ENCODE results near the gene ZNF213. TPM values are rescaled to one million over a fixed set of nuclear protein-coding genes. Genes with fewer than 3 reads are reported as not detected.

Gene ZNF213
- total and polyA plus RNA-seq, 2 experiments from 2014 or later, result 2.9 to 10.4 TPM

GRCh38 chr16:3123986-3124886, 10.6 kb upstream of the ZNF213 start:
- peak overlapping the region; percentile 90 for H2AFZ ChIP-seq
- no peaks in the 10 kb centered on the region for H3K9me2 ChIP-seq (ENCODE audit: insufficient read depth)
- ATAC-seq (peak; percentile 89), DNase-seq (ENCODE audit: low spot score) (peak; percentile 99)
- peak overlapping the region; percentile 87 for H3K27ac ChIP-seq (ENCODE audit: low read depth)
- H3K27me3 Mint-ChIP-seq (ENCODE audit: insufficient read depth, low read depth, poor library complexity), result peaks cover 21% of the 10 kb centered on the region
- H3K4me1 ChIP-seq (ENCODE audit: insufficient read depth), result peaks cover 39% of the 10 kb centered on the region
- H3F3A ChIP-seq (replicated peaks; ENCODE audit: low read depth), result peaks cover 50% of the 10 kb centered on the region
- peaks cover 10% of the 10 kb centered on the region; the same call in 1 of the 2 replicates for H4K20me1 ChIP-seq (replicated peaks; ENCODE audit: insufficient read depth)
- peaks cover 41% of the 10 kb centered on the region for H3K4me1 Mint-ChIP-seq
- H3K9me3 Mint-ChIP-seq, result peaks cover 2% of the 10 kb centered on the region; the same call in 2 of the 3 replicates
- peak overlapping the region; percentile 83 for H3K4me3 ChIP-seq
- H3K4me3 Mint-ChIP-seq, result peak overlapping the region; percentile 91
- no peaks in the 10 kb centered on the region for H3K79me2 ChIP-seq (replicated peaks; ENCODE audit: insufficient read depth)
- H3K36me3 ChIP-seq (ENCODE audit: insufficient read depth), result peaks cover 6% of the 10 kb centered on the region; the same call in 1 of the 2 replicates
- H3K36me3 Mint-ChIP-seq (ENCODE audit: low read depth), result peaks cover 29% of the 10 kb centered on the region
- H3K27me3 ChIP-seq (ENCODE audit: insufficient read depth), result no peaks in the 10 kb centered on the region
- peak overlapping the region; percentile 97 for H3K4me2 ChIP-seq
- TF ChIP-seq EZH2phosphoT487 (IDR thresholded peaks at IDR 0.05; ENCODE audit: unreplicated experiment) (no peak), CTCF (conservative IDR thresholded peaks at IDR 0.05; ENCODE audit: low read depth in 2 of 2) (peak in 1 of 2 experiments; percentile 39; a peak in 3 of 4 replicates), NANOG (IDR thresholded peaks at IDR 0.05; ENCODE audit: borderline replicate concordance) (no peak), JUNB (IDR thresholded peaks at IDR 0.05; ENCODE audit: unreplicated experiment) (no peak), CREB1 (CRISPR knock-in tag; IDR thresholded peaks at IDR 0.05; ENCODE audit: low read depth) (peak; percentile 76), ZNF114 (CRISPR knock-in tag; IDR thresholded peaks at IDR 0.05) (no peak), POLR2AphosphoS5 (IDR thresholded peaks at IDR 0.05; ENCODE audit: low read depth) (peak; percentile 73), ZNF331 (CRISPR knock-in tag; IDR thresholded peaks at IDR 0.05; ENCODE audit: low read depth) (no peak), ETS1 (IDR thresholded peaks at IDR 0.05) (0 out of 2 replicates have a peak, but pooled peaks have one; percentile 15)
- peak overlapping the region; percentile 83 for H3K27ac Mint-ChIP-seq

GRCh38 chr16:3127745-3128144, 7.1 kb upstream of the ZNF213 start:
- peak overlapping the region; percentile 82; the same call in 1 of the 2 replicates for H3K27ac Mint-ChIP-seq
- peaks cover 2% of the 10 kb centered on the region; the same call in 2 of the 3 replicates for H3K9me3 Mint-ChIP-seq
- Histone ChIP-seq H3K79me2 (replicated peaks; ENCODE audit: insufficient read depth) (peaks cover 7% of the 10 kb centered on the region), H3K4me2 (peak overlapping the region; percentile 12; the same call in 1 of the 2 replicates), H3K9me2 (ENCODE audit: insufficient read depth) (no peaks in the 10 kb centered on the region), H3K36me3 (ENCODE audit: insufficient read depth) (peaks cover 6% of the 10 kb centered on the region; the same call in 1 of the 2 replicates), H3K27me3 (ENCODE audit: insufficient read depth) (no peaks in the 10 kb centered on the region), H3K27ac (ENCODE audit: low read depth) (peak overlapping the region; percentile 67; the same call in 1 of the 2 replicates), H2AFZ (no peak overlapping the region), H3F3A (replicated peaks; ENCODE audit: low read depth) (peaks cover 73% of the 10 kb centered on the region), H4K20me1 (replicated peaks; ENCODE audit: insufficient read depth) (peaks cover 12% of the 10 kb centered on the region), H3K4me1 (ENCODE audit: insufficient read depth) (peaks cover 43% of the 10 kb centered on the region), H3K4me3 (peak overlapping the region; percentile 2; the same call in 1 of the 2 replicates)
- H3K4me3 Mint-ChIP-seq, result peak overlapping the region; percentile 47; the same call in 2 of the 3 replicates
- DNase-seq (ENCODE audit: low spot score) (peak; percentile 84), ATAC-seq (no peak; the same call in 2 of the 3 replicates)
- peaks cover 46% of the 10 kb centered on the region for H3K36me3 Mint-ChIP-seq (ENCODE audit: low read depth)
- H3K27me3 Mint-ChIP-seq (ENCODE audit: insufficient read depth, low read depth, poor library complexity), result peaks cover 21% of the 10 kb centered on the region
- peaks cover 44% of the 10 kb centered on the region for H3K4me1 Mint-ChIP-seq
- TF ChIP-seq ZNF331 (CRISPR knock-in tag; IDR thresholded peaks at IDR 0.05; ENCODE audit: low read depth), result no peak
- no peak for TF ChIP-seq NANOG (IDR thresholded peaks at IDR 0.05; ENCODE audit: borderline replicate concordance)
- TF ChIP-seq CTCF (conservative IDR thresholded peaks at IDR 0.05; ENCODE audit: low read depth in 2 of 2), result no peak
- TF ChIP-seq EZH2phosphoT487 (IDR thresholded peaks at IDR 0.05; ENCODE audit: unreplicated experiment), result no peak
- TF ChIP-seq REST (IDR thresholded peaks at IDR 0.05; ENCODE audit: unreplicated experiment), result no peak
- TF ChIP-seq EZH2 (IDR thresholded peaks at IDR 0.05; ENCODE audit: low read depth, unreplicated experiment), result no peak
- no peak for TF ChIP-seq CREB1 (CRISPR knock-in tag; IDR thresholded peaks at IDR 0.05; ENCODE audit: low read depth)
- no peak for TF ChIP-seq POLR2AphosphoS5 (IDR thresholded peaks at IDR 0.05; ENCODE audit: low read depth)
